OCI-LY7 (cell line): ENCODE data around the gene AGPAT2. TPM values are rescaled to one million over a fixed set of nuclear protein-coding genes. Genes with fewer than 3 reads are reported as not detected.

Experiments
- Bru-seq: library from RNA; stranded (reverse); fragments of 400-500 nt; gene quantifications from one replicate; lab custom pipeline; 2021; lab: Mats Ljungman, UMichigan
- BruChase-seq, 2 experiments: library from RNA; stranded (reverse); fragments of 400-500 nt; gene quantifications; one replicate each; lab custom pipeline; 2021; lab: Mats Ljungman, UMichigan
- BruUV-seq: library from RNA; stranded (reverse); fragments of 400-500 nt; replicated peaks from 2 replicates; lab custom pipeline; 2021; lab: Mats Ljungman, UMichigan
- CTCF ChIA-PET: fragments of 300-600 bp; sonication (Branson Sonifier 250); formaldehyde crosslinking; loops from one replicate; lab custom pipeline; 2022; ENCODE audit warnings: antibody characterized with exemption; ENCODE audit not compliant: unreplicated experiment; lab: Charles Lee
- POLR2A ChIA-PET: fragments of 300-600 bp; sonication (Branson Sonifier 250); formaldehyde crosslinking; loops from one replicate; lab custom pipeline; 2022; ENCODE audit warnings: antibody characterized with exemption; lab: Charles Lee
- DNase-seq: peaks from one replicate; pipeline ENCODE4 v3.0.0-alpha.2; 2015; ENCODE audit warnings: low spot score
- H2AFZ ChIP-seq: fragments of 200-600 bp; sonication (generic), shearing (Covaris generic); 2 replicates; pipeline ENCODE4 v1.6.1; 2014; ENCODE audit warnings: mild to moderate bottlenecking, antibody characterized with exemption, low read length, moderate library complexity
- H3K27ac ChIP-seq: fragments of 200-600 bp; sonication (generic); 2 replicates; pipeline ENCODE4 v1.5.1; 2014; ENCODE audit warnings: mixed run types, low read depth, mild to moderate bottlenecking, moderate library complexity, low read length, inconsistent platforms; ENCODE audit not compliant: poor library complexity, severe bottlenecking
- H3K36me3 ChIP-seq: fragments of 200-600 bp; sonication (generic); 2 replicates; pipeline ENCODE4 v1.6.1; 2014; ENCODE audit warnings: mild to moderate bottlenecking, antibody characterized with exemption, low read length, moderate library complexity, mixed read lengths; ENCODE audit not compliant: insufficient read depth
- H3K4me1 ChIP-seq: fragments of 200-600 bp; sonication (generic); 2 replicates; pipeline ENCODE4 v1.5.1; 2014; ENCODE audit warnings: mild to moderate bottlenecking, low read length; ENCODE audit not compliant: insufficient read depth, poor library complexity, severe bottlenecking
- H3K4me2 ChIP-seq: fragments of 200-600 bp; sonication (generic); 2 replicates; pipeline ENCODE4 v1.6.1; 2014; ENCODE audit warnings: mild to moderate bottlenecking, low read length
- H3K4me3 ChIP-seq: fragments of 200-600 bp; sonication (generic); 2 replicates; pipeline ENCODE4 v1.5.1; 2014; ENCODE audit warnings: mild to moderate bottlenecking, low read depth, low read length; ENCODE audit not compliant: poor library complexity, severe bottlenecking
- H3K79me2 ChIP-seq: fragments of 200-600 bp; sonication (generic); 2 replicates; pipeline ENCODE4 v1.6.1; 2016; ENCODE audit warnings: low read depth, mild to moderate bottlenecking, low read length, moderate library complexity, mixed read lengths; ENCODE audit not compliant: insufficient read depth
- H3K9me2 ChIP-seq: fragments of 200-600 bp; sonication (generic); 2 replicates; pipeline ENCODE4 v1.6.1; 2016; ENCODE audit warnings: mild to moderate bottlenecking, low read length, mixed read lengths; ENCODE audit not compliant: insufficient read depth
- H3K9me3 ChIP-seq: fragments of 200-600 bp; sonication (generic); 2 replicates; pipeline ENCODE4 v1.6.1; 2014; ENCODE audit warnings: mild to moderate bottlenecking, mixed run types, low read length, mixed read lengths
- H4K20me1 ChIP-seq: fragments of 200-600 bp; sonication (generic); 2 replicates; pipeline ENCODE4 v1.6.1; 2014; ENCODE audit warnings: mild to moderate bottlenecking, antibody characterized with exemption, low read length, moderate library complexity, mixed read lengths; ENCODE audit not compliant: insufficient read depth
- CTCF ChIP-seq: fragments of 200-600 bp; sonication (generic); conservative IDR thresholded peaks from 2 replicates; pipeline ENCODE4 v1.5.1; 2014; ENCODE audit warnings: mild to moderate bottlenecking, antibody characterized with exemption, low read length, moderate library complexity, mixed read lengths
- EZH2phosphoT487 ChIP-seq: fragments of 200-600 bp; sonication (generic); IDR thresholded peaks from 2 replicates; pipeline ENCODE4 v1.6.1; 2018; ENCODE audit warnings: low read depth, borderline replicate concordance, mild to moderate bottlenecking, mixed run types, antibody characterized with exemption, low read length, moderate library complexity, mixed read lengths
- intact Hi-C: fragments of 100-400 bp; cut with micrococcal nuclease; formaldehyde crosslinking; loops from one replicate; pipeline ENCODE4 v1.10.0; 2022; ENCODE audit not compliant: unreplicated experiment
- long read RNA-seq: library from polyadenylated mRNA; stranded (forward); transcript quantifications from one replicate; pipeline ENCODE4 v2.0.0, GENCODE V29; 2022
- total RNA-seq, 2 experiments: library from RNA; depleted of rRNA in 1 of 2; stranded (reverse); fragments of >200 nt in 1 of 2; shearing (Covaris generic) in 1 of 2; gene quantifications; 2 replicates each; pipeline ENCODE4 v1.2.3, GENCODE V29; 2014 to 2022

The AGPAT2 gene
- total RNA-seq (2014; rRNA removed; shearing (Covaris generic)): 20.8 and 29.6 TPM in 2 replicates
- 15.2 and 18.3 TPM in 2 replicates for total RNA-seq (2022)
- Bru-seq, nascent RNA: percentile 37 among the genes with signal in this experiment
- BruChase-seq, experiment 1, labeled RNA remaining after a 6-hour chase: percentile 37 among the genes with signal in this experiment
- percentile 40 among the genes with signal in this experiment for BruChase-seq, experiment 2, labeled RNA remaining after a 2-hour chase
- long read RNA-seq, transcript AGPAT2-202 (6 exons, 1,512 nt): major isoform, 23 of 38 reads
- long read RNA-seq, transcript AGPAT2-201 (5 exons, 1,391 nt): minor isoform, 9 of 38 reads
- long read RNA-seq, partial matches to known transcripts: 3 of 38 reads
- long read RNA-seq, other reads (novel, unspliced or antisense): 3 of 38 reads

DNA sequence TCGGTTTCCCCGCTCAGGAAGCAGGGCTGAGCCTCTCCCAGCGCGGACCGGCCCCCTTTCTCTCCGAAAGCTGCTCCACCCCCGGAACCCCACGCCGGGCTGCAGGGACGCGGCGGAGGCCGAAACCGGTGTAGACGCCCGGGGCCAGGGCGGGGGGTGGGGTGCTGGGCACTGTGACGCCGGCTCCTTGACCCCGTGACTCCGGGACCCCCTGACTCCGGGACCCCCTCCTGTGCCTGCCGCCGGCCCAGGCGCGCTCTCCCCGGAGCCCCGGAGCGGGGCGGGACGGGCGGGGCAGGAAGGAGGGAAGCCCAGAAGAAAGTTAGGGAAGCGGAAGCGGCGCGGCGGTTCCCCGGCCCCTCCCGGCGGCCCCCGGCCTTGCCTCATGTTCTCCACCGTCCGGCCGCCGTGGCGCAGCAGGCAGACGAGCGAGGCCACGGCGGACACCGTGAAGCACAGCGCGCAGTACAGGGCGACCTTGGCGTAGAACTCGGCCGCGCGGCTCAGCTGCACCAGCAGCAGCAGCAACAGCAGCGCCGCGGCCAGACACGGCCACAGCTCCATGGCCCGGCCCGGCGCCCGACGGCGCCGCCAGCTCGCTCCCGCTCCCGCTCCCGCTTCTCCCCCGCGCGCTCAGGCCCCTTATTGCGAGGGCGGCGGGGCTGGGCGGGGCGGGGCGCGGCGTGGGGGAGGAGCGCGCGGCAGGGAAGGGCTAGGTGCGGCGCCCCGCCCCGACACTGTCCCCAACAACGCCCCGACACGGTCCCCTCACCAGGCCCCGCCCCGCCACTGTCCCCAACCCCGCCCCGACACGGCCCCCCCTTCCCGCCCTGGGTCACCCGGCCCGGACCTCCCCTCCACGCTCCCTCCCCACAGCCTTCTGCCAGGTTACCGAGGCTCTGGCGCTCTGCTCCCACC lies at the start of gene AGPAT2:
Gene AGPAT2 (minus strand): TSS at position 664 of the 918 bp plus-strand sequence. CDS start 100 bp downstream, at position 564.
- no peaks in the 10 kb centered on the region; the same call in 1 of the 2 replicates for H4K20me1 ChIP-seq
- ChIA-PET POLR2A (no interaction called here), CTCF (interaction anchor here (0.6 kb wide), 1 partner anchor 42 kb away, joined by 5 read pairs; no protein-coding TSS in a partner anchor)
- DNase-seq: peak; percentile 72
- H3K79me2 ChIP-seq: no peaks in the 10 kb centered on the region
- H3K9me2 ChIP-seq: no peaks in the 10 kb centered on the region
- H3K4me1 ChIP-seq: peaks cover 13% of the 10 kb centered on the region
- H3K36me3 ChIP-seq: no peaks in the 10 kb centered on the region
- TF ChIP-seq CTCF: no peak
- no peak for TF ChIP-seq EZH2phosphoT487
- no TSS peak for BruUV-seq
- intact Hi-C loops: no loop called here
- peak within 1 kb of the TSS; percentile 83 for H3K4me3 ChIP-seq
- peak within 1 kb of the TSS; percentile 71 for H2AFZ ChIP-seq
- peak within 1 kb of the TSS; percentile 88 for H3K4me2 ChIP-seq
- no peaks in the 10 kb centered on the region for H3K9me3 ChIP-seq
- peak within 1 kb of the TSS; percentile 32 for H3K27ac ChIP-seq

- H3K4me2 ChIP-seq: no peak overlapping the region
- no peaks in the 10 kb centered on the region for H3K4me1 ChIP-seq
- DNase-seq: no peak
- no peaks in the 10 kb centered on the region for H3K9me3 ChIP-seq
- no peaks in the 10 kb centered on the region for H3K9me2 ChIP-seq
- TF ChIP-seq EZH2phosphoT487 (no peak), CTCF (no peak)
- no TSS peak for BruUV-seq
- ChIA-PET CTCF (interaction anchor here (0.6 kb wide), 1 partner anchor 440 kb away, joined by 5 read pairs; no protein-coding TSS in a partner anchor), POLR2A (interaction anchor here (0.7 kb wide), 1 partner anchor 20 kb away, joined by 3 read pairs; no protein-coding TSS in a partner anchor)
- no peak overlapping the region for H3K27ac ChIP-seq
- no peaks in the 10 kb centered on the region for H3K36me3 ChIP-seq
- H3K4me3 ChIP-seq: no peak overlapping the region
- no peaks in the 10 kb centered on the region for H4K20me1 ChIP-seq
- no peaks in the 10 kb centered on the region for H3K79me2 ChIP-seq
- intact Hi-C loops: no loop called here
- no peak overlapping the region for H2AFZ ChIP-seq
These were observed 48.7 kb upstream of the AGPAT2 start for GRCh38 chr9:136735812-136736480.
